ENCODE data around the gene MLST8.

The MLST8 gene

GRCh38 chr16:2208772-2209171 lies 3.5 kb downstream of the MLST8 start:
- TF ChIP-seq FOXM1 (IDR thresholded peaks at IDR 0.05; ENCODE audit: borderline replicate concordance, low read depth) (no peak), TEAD4 (IDR thresholded peaks at IDR 0.05) (no peak), TCF12 (IDR thresholded peaks at IDR 0.05; ENCODE audit: low read depth) (no peak), USF1 (IDR thresholded peaks at IDR 0.05) (no peak), YY1 (IDR thresholded peaks at IDR 0.05; ENCODE audit: low read depth) (no peak), TAF1 (IDR thresholded peaks at IDR 0.05; ENCODE audit: low read depth) (no peak), EP300 (IDR thresholded peaks at IDR 0.05; ENCODE audit: borderline replicate concordance) (no peak), NFIC (IDR thresholded peaks at IDR 0.05) (no peak), MAX (IDR thresholded peaks at IDR 0.05) (no peak), REST (IDR thresholded peaks at IDR 0.05; ENCODE audit: low read depth) (no peak), EGR1 (IDR thresholded peaks at IDR 0.05) (no peak), CREB1 (IDR thresholded peaks at IDR 0.05; ENCODE audit: low read depth) (no peak), RAD21 (IDR thresholded peaks at IDR 0.05; ENCODE audit: low read depth) (no peak), CEBPB (IDR thresholded peaks at IDR 0.05) (no peak), ZBTB7A (IDR thresholded peaks at IDR 0.05; ENCODE audit: low read depth) (no peak)

- TF ChIP-seq TAF1 (IDR thresholded peaks at IDR 0.05; ENCODE audit: low read depth) (no peak), RAD21 (IDR thresholded peaks at IDR 0.05; ENCODE audit: low read depth) (no peak), REST (IDR thresholded peaks at IDR 0.05; ENCODE audit: low read depth) (no peak), CREB1 (IDR thresholded peaks at IDR 0.05; ENCODE audit: low read depth) (no peak), TEAD4 (IDR thresholded peaks at IDR 0.05) (no peak), EP300 (IDR thresholded peaks at IDR 0.05; ENCODE audit: borderline replicate concordance) (no peak), EGR1 (IDR thresholded peaks at IDR 0.05) (no peak), TCF12 (IDR thresholded peaks at IDR 0.05; ENCODE audit: low read depth) (no peak), YY1 (IDR thresholded peaks at IDR 0.05; ENCODE audit: low read depth) (no peak), MAX (IDR thresholded peaks at IDR 0.05) (no peak), FOXM1 (IDR thresholded peaks at IDR 0.05; ENCODE audit: borderline replicate concordance, low read depth) (no peak), NFIC (IDR thresholded peaks at IDR 0.05) (no peak)
Measured at GRCh38 chr16:2209258-2210008, 4.2 kb downstream of the MLST8 start.

- TF ChIP-seq EP300 (IDR thresholded peaks at IDR 0.05; ENCODE audit: borderline replicate concordance) (no peak), ZBTB7A (IDR thresholded peaks at IDR 0.05; ENCODE audit: low read depth) (no peak), REST (IDR thresholded peaks at IDR 0.05; ENCODE audit: low read depth) (no peak), MAX (IDR thresholded peaks at IDR 0.05) (no peak), CEBPB (IDR thresholded peaks at IDR 0.05) (no peak), NFIC (IDR thresholded peaks at IDR 0.05) (no peak), TCF12 (IDR thresholded peaks at IDR 0.05; ENCODE audit: low read depth) (no peak), TAF1 (IDR thresholded peaks at IDR 0.05; ENCODE audit: low read depth) (no peak), EGR1 (IDR thresholded peaks at IDR 0.05) (no peak)
Measured at GRCh38 chr16:2210009-2210332, 4.7 kb downstream of the MLST8 start.

GRCh38 chr16:2210386-2211365 lies 5.4 kb downstream of the MLST8 start, which contains the start of gene BRICD5:
BRICD5 (minus strand) TSS chr16:2210863; CDS start chr16:2210833, 30 bp downstream.
- no peak for TF ChIP-seq MAX (IDR thresholded peaks at IDR 0.05)

All from Ishikawa (cell line).